Lower lobe of right lung (tissue), 2 donors: ENCODE measurements around the gene TCTN2. TPM values are rescaled to one million over a fixed set of nuclear protein-coding genes. Genes with fewer than 3 reads are reported as not detected.

Experiments used
- ATAC-seq, 2 donors: fragments of 200-7000 bp; cut with Tn5 transposase; one replicate each; pipeline ENCODE4 v1.9.1; 2020 to 2022; ENCODE audit warnings: mild to moderate bottlenecking in 2 of 2, moderate library complexity in 2 of 2
- DNase-seq: peaks from one replicate; pipeline ENCODE4 v3.0.0-alpha.2; 2020
- H3K27ac ChIP-seq: fragments of 200-600 bp; one replicate; pipeline ENCODE4 v1.8.0; 2022
- H3K27me3 ChIP-seq: fragments of 200-600 bp; one replicate; pipeline ENCODE4 v1.8.0; 2022; ENCODE audit warnings: low read depth
- H3K36me3 ChIP-seq: fragments of 200-600 bp; one replicate; pipeline ENCODE4 v1.8.0; 2022; ENCODE audit warnings: mild to moderate bottlenecking
- H3K4me1 ChIP-seq: fragments of 200-600 bp; one replicate; pipeline ENCODE4 v1.8.0; 2022
- H3K4me3 ChIP-seq: fragments of 200-600 bp; one replicate; pipeline ENCODE4 v1.8.0; 2022; ENCODE audit warnings: mild to moderate bottlenecking
- H3K9me3 ChIP-seq: fragments of 200-600 bp; one replicate; pipeline ENCODE4 v1.8.0; 2022
- CTCF ChIP-seq: fragments of 200-600 bp; IDR thresholded peaks from one replicate; pipeline ENCODE4 v1.8.0; 2022; ENCODE audit warnings: antibody characterized with exemption, mild to moderate bottlenecking
- intact Hi-C: fragments of 100-400 bp; cut with DNase I; formaldehyde crosslinking; loops from one replicate; pipeline ENCODE4 v1.11.0; 2022
- total RNA-seq: library from RNA; stranded (reverse); fragmentation: NEBNext Ultra II Directional; extraction: Animal tissue kit (Norgen Biotek cat#: 25700); gene quantifications from one replicate; pipeline ENCODE4 v1.2.1, GENCODE V29; 2021
- donor health status: DM: no; HTN: yes; CAD: no; lungs with severe emphysema.

Gene TCTN2
- total RNA-seq, 1 donor from 2014 or later = 14.5 TPM

GRCh38 chr12:123643911-123644310 lies 27.0 kb upstream of the TCTN2 start:
- no peak for TF ChIP-seq CTCF
- intact Hi-C loops = no loop called here
- H3K36me3 ChIP-seq = peaks cover 75% of the 10 kb centered on the region
- H3K4me3 ChIP-seq = no peak overlapping the region
- H3K4me1 ChIP-seq = no peaks in the 10 kb centered on the region
- no peak for DNase-seq
- ATAC-seq = peak in 1 of 2 donors; percentile 76
- peak overlapping the region; percentile 13 for H3K27ac ChIP-seq
- no peaks in the 10 kb centered on the region for H3K27me3 ChIP-seq
- no peaks in the 10 kb centered on the region for H3K9me3 ChIP-seq

- intact Hi-C loops = no loop called here
- Histone ChIP-seq H3K27ac (no peak overlapping the region), H3K4me3 (no peak overlapping the region), H3K36me3 (peaks cover 77% of the 10 kb centered on the region), H3K27me3 (no peaks in the 10 kb centered on the region), H3K4me1 (no peaks in the 10 kb centered on the region), H3K9me3 (no peaks in the 10 kb centered on the region)
- DNase-seq (no peak), ATAC-seq (no peak)
- TF ChIP-seq CTCF = no peak
Observed at GRCh38 chr12:123645380-123645779, 25.5 kb upstream of the TCTN2 start.

- TF ChIP-seq CTCF = no peak
- ATAC-seq (no peak), DNase-seq (no peak)
- no peaks in the 10 kb centered on the region for H3K9me3 ChIP-seq
- no peak overlapping the region for H3K4me3 ChIP-seq
- H3K4me1 ChIP-seq = no peaks in the 10 kb centered on the region
- no peaks in the 10 kb centered on the region for H3K27me3 ChIP-seq
- peaks cover 77% of the 10 kb centered on the region for H3K36me3 ChIP-seq
- intact Hi-C loops = no loop called here
- H3K27ac ChIP-seq = no peak overlapping the region
Observed at GRCh38 chr12:123645878-123646277, 25.0 kb upstream of the TCTN2 start.

GRCh38 chr12:123648401-123648800 lies 22.5 kb upstream of the TCTN2 start:
- H3K36me3 ChIP-seq = peaks cover 83% of the 10 kb centered on the region
- no peak for ATAC-seq
- intact Hi-C loops = no loop called here

GRCh38 chr12:123654129-123654701 lies 16.7 kb upstream of the TCTN2 start:
- peaks cover 75% of the 10 kb centered on the region for H3K36me3 ChIP-seq
- ATAC-seq = no peak

More at GRCh38 chr12:123648401-123648800, 22.5 kb upstream of the TCTN2 start:
- no peak for TF ChIP-seq CTCF
- no peak for DNase-seq
- Histone ChIP-seq H3K4me1 (no peaks in the 10 kb centered on the region), H3K4me3 (no peak overlapping the region), H3K9me3 (no peaks in the 10 kb centered on the region), H3K27ac (no peak overlapping the region), H3K27me3 (no peaks in the 10 kb centered on the region)

More at GRCh38 chr12:123654129-123654701, 16.7 kb upstream of the TCTN2 start:
- no peak for TF ChIP-seq CTCF
- H3K4me3 ChIP-seq = no peak overlapping the region
- H3K27me3 ChIP-seq = no peaks in the 10 kb centered on the region
- no peaks in the 10 kb centered on the region for H3K4me1 ChIP-seq
- intact Hi-C loops = no loop called here
- H3K9me3 ChIP-seq = no peaks in the 10 kb centered on the region
- H3K27ac ChIP-seq = no peak overlapping the region
- DNase-seq = no peak
